Measurements from ENCODE around the gene NFATC1.

The NFATC1 gene

DNA sequence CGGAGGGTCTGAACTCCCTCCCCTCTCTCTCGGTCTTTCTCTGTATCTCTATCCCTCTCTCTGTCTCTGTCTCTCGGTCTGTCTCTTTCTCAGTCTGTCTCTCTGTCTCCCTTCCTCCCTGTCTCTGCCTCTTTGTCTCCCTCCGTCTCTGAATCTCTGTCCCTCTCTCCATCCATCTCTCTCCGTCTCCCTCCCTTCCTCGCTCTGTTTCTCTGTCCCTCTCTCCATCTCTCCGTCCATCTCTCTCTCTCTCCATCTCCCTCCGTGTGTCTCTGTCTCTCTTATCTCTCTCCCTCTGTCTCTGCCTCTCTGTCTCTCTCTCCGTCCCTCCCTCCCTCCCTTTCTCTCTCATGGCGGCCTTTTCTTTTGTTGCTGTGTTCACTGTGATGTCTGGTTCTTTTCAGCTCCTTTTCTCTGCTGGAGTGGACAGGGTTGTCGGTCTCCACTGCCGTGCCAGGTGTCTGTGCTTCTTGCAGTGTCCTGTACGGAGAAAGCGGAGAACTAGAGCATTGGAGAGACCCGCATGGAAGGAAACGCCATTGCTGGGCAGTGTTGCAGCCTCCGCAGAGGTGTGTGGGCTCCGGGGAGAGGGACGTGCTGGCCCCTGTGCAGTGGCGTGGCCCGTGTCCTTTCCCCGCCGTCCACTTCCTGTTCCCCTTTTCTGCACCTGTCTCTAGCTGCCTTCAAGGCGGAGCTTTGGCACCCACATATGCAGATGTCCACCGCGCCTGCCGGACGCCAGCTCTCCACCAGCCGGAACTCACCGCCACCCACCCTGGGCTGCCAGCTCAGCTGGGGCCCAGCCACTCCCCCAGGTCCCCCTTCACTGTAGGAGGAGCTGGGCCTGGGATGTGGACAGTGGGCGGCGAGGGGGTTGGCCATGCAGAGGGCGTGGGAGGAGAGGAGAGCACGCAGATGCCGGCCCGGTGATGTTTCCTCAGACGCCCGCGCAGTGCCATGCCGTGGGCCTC is 113.1 kb downstream of the NFATC1 start:
- no peaks in the 10 kb centered on the region for H3K27me3 ChIP-seq (ENCODE audit: control insufficient read depth in 5 of 5, insufficient read depth in 4 of 5, low read length in 5 of 5)
- H3K4me1 ChIP-seq (ENCODE audit: control insufficient read depth in 5 of 5, insufficient read depth in 5 of 5, low read length in 5 of 5), result peaks cover 8 to 41% (median 30%) of the 10 kb centered on the region in 5 donors
- H3K9ac ChIP-seq (ENCODE audit: low read length in 5 of 5), result peak overlapping the region in 2 of 5 donors; percentile 78 to 80
- H3K36me3 ChIP-seq (ENCODE audit: control insufficient read depth in 5 of 5, insufficient read depth in 5 of 5, low read length in 5 of 5), result peaks cover 0 to 24% (median 21%) of the 10 kb centered on the region in 5 donors
- peak overlapping the region in 2 of 5 donors; percentile 61 to 67 for H3K4me3 ChIP-seq (ENCODE audit: low read depth in 1 of 5, low read length in 5 of 5)
- H3K9me3 ChIP-seq (ENCODE audit: control insufficient read depth in 5 of 5, low read length in 5 of 5), result no peaks in the 10 kb centered on the region
- peak overlapping the region; percentile 93 for H3K27ac ChIP-seq (ENCODE audit: low read depth, low read length)

DNA sequence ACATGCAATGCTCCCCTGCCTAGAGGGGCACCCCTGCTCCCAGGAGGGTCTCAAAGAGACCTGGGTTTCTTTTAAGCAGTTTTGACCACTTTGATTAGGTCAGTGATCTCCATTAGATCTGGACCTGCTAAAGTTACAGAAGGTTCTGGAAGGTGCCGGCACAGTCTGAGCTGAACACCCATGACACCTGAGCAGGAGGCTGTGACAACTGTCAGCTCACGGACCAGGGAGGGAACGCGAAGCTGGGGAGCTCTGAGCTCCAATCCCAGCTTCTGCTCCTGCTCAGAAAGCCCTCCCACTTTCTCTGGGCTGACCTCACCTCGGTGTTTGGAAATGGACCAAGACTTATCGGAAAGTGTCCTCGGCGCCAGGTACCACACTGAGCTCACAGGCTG is 113.8 kb downstream of the NFATC1 start:
- Histone ChIP-seq H3K4me1 (ENCODE audit: control insufficient read depth in 5 of 5, insufficient read depth in 5 of 5, low read length in 5 of 5) (peaks cover 8 to 41% (median 30%) of the 10 kb centered on the region in 5 donors), H3K27me3 (ENCODE audit: control insufficient read depth in 5 of 5, insufficient read depth in 4 of 5, low read length in 5 of 5) (no peaks in the 10 kb centered on the region), H3K9me3 (ENCODE audit: control insufficient read depth in 5 of 5, low read length in 5 of 5) (no peaks in the 10 kb centered on the region), H3K9ac (ENCODE audit: low read length in 5 of 5) (no peak overlapping the region), H3K27ac (ENCODE audit: low read depth, low read length) (no peak overlapping the region), H3K36me3 (ENCODE audit: control insufficient read depth in 5 of 5, insufficient read depth in 5 of 5, low read length in 5 of 5) (peaks cover 0 to 25% (median 21%) of the 10 kb centered on the region in 5 donors), H3K4me3 (ENCODE audit: low read depth in 1 of 5, low read length in 5 of 5) (no peak overlapping the region)

DNA sequence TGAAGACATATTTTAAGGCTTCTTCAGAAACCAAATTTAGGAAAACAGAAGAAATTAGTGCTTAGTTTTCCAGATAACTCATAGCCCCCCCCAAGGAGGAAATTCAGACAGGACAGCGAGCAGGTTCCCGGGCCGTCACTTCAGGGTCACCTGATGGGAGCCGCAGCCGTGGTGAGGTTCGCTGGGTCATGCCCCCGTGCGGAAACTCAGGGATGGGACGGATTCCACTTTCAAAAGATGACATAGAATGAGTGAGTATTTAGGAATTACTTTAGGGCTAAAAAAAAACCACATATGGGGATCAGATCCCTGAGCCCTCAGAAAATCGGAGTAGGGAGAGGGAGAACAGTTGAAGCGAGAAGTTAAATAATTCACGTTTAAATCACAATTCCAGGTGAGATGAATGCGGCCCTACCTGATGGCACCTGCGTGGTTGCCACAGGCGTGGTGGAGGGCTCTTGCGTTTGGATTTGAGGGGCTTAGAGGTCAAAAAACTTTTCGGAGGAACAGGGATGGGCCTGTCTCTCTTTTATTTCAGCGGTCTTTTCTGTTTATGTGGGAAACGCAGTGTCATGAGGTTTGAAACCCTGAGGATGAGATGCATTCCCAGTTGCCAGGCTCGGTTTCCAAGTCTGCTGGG is 114.4 kb downstream of the NFATC1 start:
- Histone ChIP-seq H3K9ac (ENCODE audit: low read length in 5 of 5) (no peak overlapping the region), H3K27ac (ENCODE audit: low read depth, low read length) (no peak overlapping the region)

DNA sequence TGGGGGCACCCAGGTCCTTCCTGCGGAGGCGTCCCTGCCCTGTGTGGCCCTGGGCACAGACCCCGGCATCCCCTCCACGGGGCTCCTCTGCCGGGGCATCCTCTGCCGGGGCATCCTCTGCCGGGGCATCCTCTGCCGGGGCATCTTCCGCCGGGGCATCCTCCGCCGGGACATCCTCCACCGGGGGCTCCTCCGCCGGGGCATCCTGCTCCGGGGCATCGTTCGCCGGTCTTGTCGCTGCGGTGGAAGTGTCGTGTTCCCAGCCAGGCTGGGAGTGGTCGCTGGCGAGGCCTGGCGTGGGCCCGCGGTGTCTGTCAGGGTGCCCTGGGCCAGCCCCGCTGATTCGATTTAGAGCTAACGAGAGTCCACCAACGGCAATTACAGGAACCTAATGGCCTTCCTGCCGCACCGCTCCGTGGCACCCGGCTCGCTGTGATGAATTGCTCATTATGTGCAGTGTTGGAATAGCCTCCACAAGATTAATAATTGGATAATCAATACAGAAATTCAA is 115.1 kb downstream of the NFATC1 start:
- Histone ChIP-seq H3K9me3 (ENCODE audit: control insufficient read depth in 5 of 5, low read length in 5 of 5) (no peaks in the 10 kb centered on the region), H3K4me3 (ENCODE audit: low read depth in 1 of 5, low read length in 5 of 5) (no peak overlapping the region), H3K36me3 (ENCODE audit: control insufficient read depth in 5 of 5, insufficient read depth in 5 of 5, low read length in 5 of 5) (peaks cover 0 to 25% (median 21%) of the 10 kb centered on the region in 5 donors), H3K27me3 (ENCODE audit: control insufficient read depth in 5 of 5, insufficient read depth in 4 of 5, low read length in 5 of 5) (no peaks in the 10 kb centered on the region), H3K9ac (ENCODE audit: low read length in 5 of 5) (no peak overlapping the region), H3K4me1 (ENCODE audit: control insufficient read depth in 5 of 5, insufficient read depth in 5 of 5, low read length in 5 of 5) (peaks cover 8 to 38% (median 30%) of the 10 kb centered on the region in 5 donors), H3K27ac (ENCODE audit: low read depth, low read length) (no peak overlapping the region)

More for the DNA sequence above, 114.4 kb downstream of the NFATC1 start:
- peaks cover 0 to 25% (median 21%) of the 10 kb centered on the region in 5 donors for H3K36me3 ChIP-seq (ENCODE audit: control insufficient read depth in 5 of 5, insufficient read depth in 5 of 5, low read length in 5 of 5)
- H3K4me3 ChIP-seq (ENCODE audit: low read depth in 1 of 5, low read length in 5 of 5), result no peak overlapping the region
- H3K9me3 ChIP-seq (ENCODE audit: control insufficient read depth in 5 of 5, low read length in 5 of 5), result no peaks in the 10 kb centered on the region
- peaks cover 8 to 41% (median 30%) of the 10 kb centered on the region in 5 donors for H3K4me1 ChIP-seq (ENCODE audit: control insufficient read depth in 5 of 5, insufficient read depth in 5 of 5, low read length in 5 of 5)
- H3K27me3 ChIP-seq (ENCODE audit: control insufficient read depth in 5 of 5, insufficient read depth in 4 of 5, low read length in 5 of 5), result no peaks in the 10 kb centered on the region

DNA sequence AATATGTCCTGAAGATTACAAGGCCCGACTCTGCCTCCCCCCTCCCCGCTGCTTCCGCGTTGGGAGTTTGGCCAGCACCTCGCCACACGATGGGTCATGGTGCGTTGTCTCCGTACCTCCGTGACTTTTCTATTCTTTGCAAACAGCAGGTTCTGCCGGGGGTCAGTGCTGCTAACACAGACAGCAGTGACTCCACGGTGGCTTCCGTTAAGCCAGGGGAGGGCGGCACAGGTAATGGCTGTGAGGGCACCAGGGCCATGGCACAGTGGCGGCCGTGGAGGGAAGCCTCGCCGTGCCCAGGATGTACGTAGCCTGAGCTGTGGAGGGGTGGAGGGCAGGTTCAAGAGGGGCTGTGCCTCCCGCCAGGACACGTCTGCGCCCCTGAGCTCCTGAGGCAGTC is 115.5 kb downstream of the NFATC1 start:
- H3K9ac ChIP-seq (ENCODE audit: low read length in 5 of 5), result no peak overlapping the region
- H3K27ac ChIP-seq (ENCODE audit: low read depth, low read length), result no peak overlapping the region
- H3K9me3 ChIP-seq (ENCODE audit: control insufficient read depth in 5 of 5, low read length in 5 of 5), result no peaks in the 10 kb centered on the region
- H3K27me3 ChIP-seq (ENCODE audit: control insufficient read depth in 5 of 5, insufficient read depth in 4 of 5, low read length in 5 of 5), result no peaks in the 10 kb centered on the region
- peaks cover 0 to 25% (median 21%) of the 10 kb centered on the region in 5 donors for H3K36me3 ChIP-seq (ENCODE audit: control insufficient read depth in 5 of 5, insufficient read depth in 5 of 5, low read length in 5 of 5)
- no peak overlapping the region for H3K4me3 ChIP-seq (ENCODE audit: low read depth in 1 of 5, low read length in 5 of 5)
- peaks cover 5 to 33% (median 25%) of the 10 kb centered on the region in 5 donors for H3K4me1 ChIP-seq (ENCODE audit: control insufficient read depth in 5 of 5, insufficient read depth in 5 of 5, low read length in 5 of 5)

DNA sequence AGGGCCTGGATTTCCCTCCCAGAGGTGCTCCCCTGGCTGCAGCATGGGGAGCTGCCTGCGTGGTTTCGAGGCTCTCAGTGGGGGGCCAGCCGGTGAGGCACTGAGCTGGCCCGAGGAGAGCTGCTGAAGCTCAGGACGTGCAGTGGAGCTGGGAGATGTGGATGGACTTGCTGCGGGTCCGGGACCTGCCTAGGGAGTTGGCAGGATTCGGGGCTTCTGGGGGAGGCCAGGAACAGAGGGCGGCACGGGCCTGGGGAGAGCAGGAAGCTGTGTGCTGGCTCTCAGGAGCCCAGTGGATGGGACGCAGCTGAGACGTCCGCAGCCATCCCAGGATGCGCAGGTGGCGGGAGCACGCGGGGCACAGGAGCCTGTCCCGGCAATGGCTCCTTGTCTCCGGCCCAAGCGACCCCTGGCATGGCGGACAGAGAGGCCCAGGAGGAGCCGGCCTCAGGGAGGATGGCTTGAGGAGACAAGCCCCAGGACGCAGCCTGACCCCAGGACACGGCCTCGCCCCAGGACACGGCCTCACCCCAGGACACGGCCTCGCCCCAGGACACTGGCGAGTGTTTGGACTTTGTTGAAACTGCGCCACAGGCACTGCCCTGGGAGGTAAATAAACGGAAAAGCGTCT is 116.1 kb downstream of the NFATC1 start:
- no peak overlapping the region for H3K27ac ChIP-seq (ENCODE audit: low read depth, low read length)
- peaks cover under 1 to 28% (median 20%) of the 10 kb centered on the region in 5 donors for H3K4me1 ChIP-seq (ENCODE audit: control insufficient read depth in 5 of 5, insufficient read depth in 5 of 5, low read length in 5 of 5)
- H3K36me3 ChIP-seq (ENCODE audit: control insufficient read depth in 5 of 5, insufficient read depth in 5 of 5, low read length in 5 of 5), result peaks cover 0 to 25% (median 21%) of the 10 kb centered on the region in 5 donors

DNA sequence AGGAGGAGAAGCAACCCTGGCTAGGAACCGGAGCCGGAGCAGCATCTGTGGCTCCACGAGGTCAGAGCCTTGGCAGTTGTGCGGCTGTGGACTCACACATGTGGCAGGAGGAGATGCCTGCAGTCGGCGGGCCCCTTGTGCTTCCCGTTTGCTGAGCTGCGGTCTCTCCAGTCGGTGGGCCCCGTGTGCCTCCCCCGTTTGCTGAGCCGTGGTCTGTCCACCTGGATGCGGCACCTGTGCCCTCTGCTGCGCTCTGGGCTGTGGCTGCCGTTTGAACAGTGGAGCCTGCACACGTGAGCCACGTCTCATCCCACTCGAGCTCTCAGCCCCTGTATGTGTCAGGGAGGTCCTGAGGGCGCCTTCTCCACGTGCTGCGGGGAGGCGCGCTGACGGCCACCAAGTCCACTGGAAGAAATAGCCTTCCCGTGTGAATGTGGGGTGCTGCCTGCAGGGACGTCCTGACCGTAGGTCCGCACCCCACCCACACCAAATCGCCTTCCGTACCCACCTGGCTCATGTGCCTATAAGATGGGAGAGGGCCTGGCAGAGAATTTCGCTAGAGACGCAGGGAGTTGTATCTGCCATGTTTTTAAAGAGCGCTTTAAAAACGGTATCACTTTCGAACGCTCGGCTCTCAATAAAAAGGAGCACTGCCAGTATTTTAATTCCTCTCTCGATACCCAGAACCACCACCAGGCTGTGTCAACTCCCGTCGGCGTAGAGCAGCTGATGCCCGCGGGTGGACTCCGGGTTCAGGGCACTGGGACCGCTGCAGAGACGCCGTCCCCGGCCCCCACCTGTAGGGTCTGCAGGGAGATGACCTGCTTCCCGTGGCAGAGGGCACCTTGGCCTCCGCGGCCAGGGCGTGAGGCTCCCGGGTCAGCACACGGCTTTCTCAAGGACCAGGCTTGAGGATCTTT is 117.0 kb downstream of the NFATC1 start:
- Histone ChIP-seq H3K27me3 (ENCODE audit: control insufficient read depth in 5 of 5, insufficient read depth in 4 of 5, low read length in 5 of 5) (no peaks in the 10 kb centered on the region), H3K27ac (ENCODE audit: low read depth, low read length) (no peak overlapping the region), H3K36me3 (ENCODE audit: control insufficient read depth in 5 of 5, insufficient read depth in 5 of 5, low read length in 5 of 5) (peaks cover 0 to 25% (median 21%) of the 10 kb centered on the region in 5 donors), H3K4me1 (ENCODE audit: control insufficient read depth in 5 of 5, insufficient read depth in 5 of 5, low read length in 5 of 5) (peaks cover 0 to 19% (median 11%) of the 10 kb centered on the region in 5 donors), H3K9me3 (ENCODE audit: control insufficient read depth in 5 of 5, low read length in 5 of 5) (no peaks in the 10 kb centered on the region), H3K4me3 (ENCODE audit: low read depth in 1 of 5, low read length in 5 of 5) (no peak overlapping the region), H3K9ac (ENCODE audit: low read length in 5 of 5) (no peak overlapping the region)

More for the DNA sequence above, 116.1 kb downstream of the NFATC1 start:
- no peaks in the 10 kb centered on the region for H3K9me3 ChIP-seq (ENCODE audit: control insufficient read depth in 5 of 5, low read length in 5 of 5)
- no peak overlapping the region for H3K4me3 ChIP-seq (ENCODE audit: low read depth in 1 of 5, low read length in 5 of 5)
- no peaks in the 10 kb centered on the region for H3K27me3 ChIP-seq (ENCODE audit: control insufficient read depth in 5 of 5, insufficient read depth in 4 of 5, low read length in 5 of 5)
- H3K9ac ChIP-seq (ENCODE audit: low read length in 5 of 5), result no peak overlapping the region

DNA sequence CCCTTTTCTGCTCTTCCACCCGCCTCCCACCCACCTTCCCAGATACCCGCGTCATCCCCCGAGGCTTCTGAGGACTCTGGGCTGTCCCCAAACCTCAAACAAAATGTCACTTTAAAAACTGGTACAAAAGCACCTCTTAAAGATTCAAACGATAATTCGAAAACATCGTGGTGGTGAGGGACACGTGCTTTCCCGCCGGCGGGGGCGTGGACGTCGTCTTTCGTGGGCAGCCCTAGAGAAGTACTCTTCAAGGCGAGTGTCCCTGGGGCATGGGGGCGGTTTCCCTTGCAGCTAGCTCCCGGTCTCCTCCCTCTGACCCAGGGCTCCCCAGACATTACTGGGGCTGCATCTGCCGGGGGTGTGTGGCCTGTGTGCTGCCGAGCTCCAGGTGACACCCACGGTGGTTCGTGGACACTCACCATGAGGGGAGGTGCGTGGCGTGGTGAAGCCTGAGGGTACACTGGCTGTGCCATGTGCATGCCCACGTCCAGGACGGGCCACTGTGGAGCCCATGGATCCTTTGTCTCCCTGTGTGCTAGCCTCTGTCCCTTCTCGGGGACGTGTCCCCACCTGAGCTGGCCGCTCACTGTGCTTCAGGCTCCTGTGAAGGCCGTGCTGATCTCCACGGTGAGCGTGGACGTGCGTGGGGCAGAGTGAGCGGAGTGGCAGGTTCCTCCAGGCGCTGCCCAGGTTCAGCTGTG is 117.8 kb downstream of the NFATC1 start:
- H3K36me3 ChIP-seq (ENCODE audit: control insufficient read depth in 5 of 5, insufficient read depth in 5 of 5, low read length in 5 of 5), result peaks cover 0 to 25% (median 21%) of the 10 kb centered on the region in 5 donors
- peaks cover 0 to 16% (median 4%) of the 10 kb centered on the region in 5 donors for H3K4me1 ChIP-seq (ENCODE audit: control insufficient read depth in 5 of 5, insufficient read depth in 5 of 5, low read length in 5 of 5)
- H3K9me3 ChIP-seq (ENCODE audit: control insufficient read depth in 5 of 5, low read length in 5 of 5), result no peaks in the 10 kb centered on the region
- no peaks in the 10 kb centered on the region for H3K27me3 ChIP-seq (ENCODE audit: control insufficient read depth in 5 of 5, insufficient read depth in 4 of 5, low read length in 5 of 5)
- no peak overlapping the region for H3K4me3 ChIP-seq (ENCODE audit: low read depth in 1 of 5, low read length in 5 of 5)
- H3K9ac ChIP-seq (ENCODE audit: low read length in 5 of 5), result no peak overlapping the region
- no peak overlapping the region for H3K27ac ChIP-seq (ENCODE audit: low read depth, low read length)

Measured in subcutaneous abdominal adipose tissue (tissue), 5 donors.